Type B pancreatic cell (in vitro differentiated cells): ENCODE results near the gene ITPR3. TPM values are rescaled to one million over a fixed set of nuclear protein-coding genes. Genes with fewer than 3 reads are reported as not detected.

Source experiments
- DNase-seq: peaks from one replicate; pipeline ENCODE4 v3.0.0; 2021; ENCODE audit warnings: mixed read lengths; ENCODE audit not compliant: unreplicated experiment; ENCODE audit errors: extremely low spot score
- H3K27ac Mint-ChIP-seq: 2 replicates; pipeline ENCODE4 v1.8.0; 2021; ENCODE audit warnings: mild to moderate bottlenecking, mixed read lengths
- H3K27me3 Mint-ChIP-seq: 2 replicates; pipeline ENCODE4 v1.8.0; 2021; ENCODE audit warnings: mixed read lengths
- H3K36me3 Mint-ChIP-seq: 2 replicates; pipeline ENCODE4 v1.8.0; 2021; ENCODE audit warnings: mixed read lengths
- H3K4me1 Mint-ChIP-seq: one replicate; pipeline ENCODE4 v1.8.0; 2021; ENCODE audit warnings: mixed read lengths; ENCODE audit not compliant: unreplicated experiment
- H3K4me3 Mint-ChIP-seq: 2 replicates; pipeline ENCODE4 v1.8.0; 2021; ENCODE audit warnings: mild to moderate bottlenecking, mixed read lengths
- H3K9me3 Mint-ChIP-seq: 2 replicates; pipeline ENCODE4 v1.8.0; 2021; ENCODE audit warnings: mixed read lengths
- long read RNA-seq: library from polyadenylated mRNA; unstranded; transcript quantifications from one replicate; pipeline ENCODE4 v2.0.0, GENCODE V29; 2020
- total RNA-seq: library from RNA; stranded (reverse); gene quantifications from 2 replicates; pipeline ENCODE4 v1.2.1, GENCODE V29; 2021; ENCODE audit warnings: low replicate concordance
- TF ChIP-seq, protein P1 (sequence below): fragments of 200-600 bp; sonication (generic); conservative IDR thresholded peaks from 2 replicates; pipeline ENCODE4 v1.5.0; 2021; ENCODE audit warnings: antibody characterized with exemption, mild to moderate bottlenecking

The ITPR3 gene
- total RNA-seq = 24.6 and 56.1 TPM in 2 replicates
- long read RNA-seq, partial matches to known transcripts = 26 of 27 reads
- long read RNA-seq, other reads (novel, unspliced or antisense) = 1 of 27 reads

DNA sequence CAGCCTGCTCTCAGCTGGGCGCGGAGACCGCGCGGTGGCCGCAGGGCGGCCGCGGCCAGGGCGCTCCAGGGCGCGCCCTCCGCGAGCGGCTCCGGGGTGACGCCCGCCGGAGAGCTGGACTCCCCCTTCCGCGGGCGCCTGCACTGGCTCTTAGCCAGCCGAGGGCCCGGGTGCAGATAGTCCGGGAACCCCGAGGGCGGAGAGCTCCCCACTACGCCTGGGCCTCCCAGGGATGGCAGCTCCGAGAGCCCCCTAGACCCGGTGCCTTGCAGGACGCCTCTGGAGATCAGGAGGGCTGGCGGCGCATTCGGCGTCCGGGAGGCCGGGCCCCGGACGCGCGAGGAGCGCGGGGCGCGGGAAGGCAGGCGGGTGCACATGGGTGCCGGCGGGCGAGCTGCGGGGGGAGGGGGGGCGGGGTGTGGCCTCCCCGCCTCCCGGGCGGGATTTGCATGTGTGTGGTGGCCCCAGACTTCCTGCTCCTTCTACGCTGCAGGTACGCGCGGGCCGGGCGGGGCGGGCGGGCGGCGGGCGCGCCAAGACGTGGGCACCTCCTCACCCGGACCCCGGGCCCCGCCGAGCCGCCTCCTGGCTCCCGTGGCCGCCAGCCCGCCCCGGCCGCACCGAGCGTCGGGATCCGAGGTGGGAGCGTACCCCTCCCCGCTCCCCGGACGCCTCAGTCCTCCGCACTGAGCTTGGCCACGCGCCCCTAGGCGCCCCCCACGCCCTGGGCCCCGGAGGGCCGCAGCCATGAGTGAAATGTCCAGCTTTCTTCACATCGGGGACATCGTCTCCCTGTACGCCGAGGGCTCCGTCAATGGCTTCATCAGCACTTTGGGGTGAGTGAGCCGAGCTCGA lies at the start of gene ITPR3:
TSS of gene ITPR3 (plus strand) at position 467 of the 855 bp plus-strand sequence. CDS start at position 748, 281 bp downstream.
- Mint-ChIP-seq H3K4me1 (peaks cover 30% of the 10 kb centered on the region), H3K27ac (peak within 1 kb of the TSS; percentile 89), H3K27me3 (peaks cover 46% of the 10 kb centered on the region), H3K4me3 (peak within 1 kb of the TSS; percentile 93), H3K9me3 (no peaks in the 10 kb centered on the region), H3K36me3 (no peaks in the 10 kb centered on the region)
- TF ChIP-seq, protein P1, sequence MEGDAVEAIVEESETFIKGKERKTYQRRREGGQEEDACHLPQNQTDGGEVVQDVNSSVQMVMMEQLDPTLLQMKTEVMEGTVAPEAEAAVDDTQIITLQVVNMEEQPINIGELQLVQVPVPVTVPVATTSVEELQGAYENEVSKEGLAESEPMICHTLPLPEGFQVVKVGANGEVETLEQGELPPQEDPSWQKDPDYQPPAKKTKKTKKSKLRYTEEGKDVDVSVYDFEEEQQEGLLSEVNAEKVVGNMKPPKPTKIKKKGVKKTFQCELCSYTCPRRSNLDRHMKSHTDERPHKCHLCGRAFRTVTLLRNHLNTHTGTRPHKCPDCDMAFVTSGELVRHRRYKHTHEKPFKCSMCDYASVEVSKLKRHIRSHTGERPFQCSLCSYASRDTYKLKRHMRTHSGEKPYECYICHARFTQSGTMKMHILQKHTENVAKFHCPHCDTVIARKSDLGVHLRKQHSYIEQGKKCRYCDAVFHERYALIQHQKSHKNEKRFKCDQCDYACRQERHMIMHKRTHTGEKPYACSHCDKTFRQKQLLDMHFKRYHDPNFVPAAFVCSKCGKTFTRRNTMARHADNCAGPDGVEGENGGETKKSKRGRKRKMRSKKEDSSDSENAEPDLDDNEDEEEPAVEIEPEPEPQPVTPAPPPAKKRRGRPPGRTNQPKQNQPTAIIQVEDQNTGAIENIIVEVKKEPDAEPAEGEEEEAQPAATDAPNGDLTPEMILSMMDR = no peak
- no peak for DNase-seq

DNA sequence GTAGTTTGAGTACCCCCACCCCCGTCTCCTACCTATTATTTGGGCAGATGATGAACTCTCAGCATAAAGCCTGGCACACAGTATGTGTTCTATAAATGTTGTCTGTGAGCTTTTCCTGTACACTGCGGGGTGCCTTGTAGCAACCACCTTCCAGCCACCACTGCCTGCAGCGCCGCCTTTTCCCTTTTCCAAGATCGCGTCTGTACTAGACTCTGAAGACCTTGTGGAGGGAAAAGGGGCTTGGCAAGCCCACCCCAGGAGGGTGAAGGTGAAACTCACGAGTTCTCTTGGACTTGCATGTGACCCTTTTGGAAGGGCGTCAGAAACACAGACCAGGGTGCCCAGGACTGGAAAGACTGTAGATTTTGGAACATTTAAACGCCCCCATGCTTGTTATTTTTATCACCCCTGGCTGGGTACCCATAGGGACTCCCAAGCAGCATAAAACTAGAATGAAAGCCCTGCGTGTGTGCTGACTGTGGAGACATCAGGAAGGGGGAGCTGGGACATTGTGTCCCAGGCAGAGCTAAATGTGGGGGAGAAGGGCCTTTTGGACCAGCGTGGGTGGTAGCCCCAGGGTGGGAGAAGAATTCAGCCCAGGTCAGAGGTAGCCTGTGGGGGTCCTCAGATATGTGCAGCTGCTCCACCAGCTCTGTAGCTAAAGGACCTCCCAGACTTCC lies 49.3 kb upstream of the ITPR3 start:
- peak overlapping the region; percentile 97 for H3K4me3 Mint-ChIP-seq
- DNase-seq = no peak
- peaks cover 3% of the 10 kb centered on the region for H3K36me3 Mint-ChIP-seq
- H3K4me1 Mint-ChIP-seq = peaks cover 17% of the 10 kb centered on the region
- peak overlapping the region; percentile 100 for H3K27ac Mint-ChIP-seq
- no peaks in the 10 kb centered on the region for H3K9me3 Mint-ChIP-seq
- H3K27me3 Mint-ChIP-seq = no peaks in the 10 kb centered on the region
- TF ChIP-seq, protein P1 = no peak

DNA sequence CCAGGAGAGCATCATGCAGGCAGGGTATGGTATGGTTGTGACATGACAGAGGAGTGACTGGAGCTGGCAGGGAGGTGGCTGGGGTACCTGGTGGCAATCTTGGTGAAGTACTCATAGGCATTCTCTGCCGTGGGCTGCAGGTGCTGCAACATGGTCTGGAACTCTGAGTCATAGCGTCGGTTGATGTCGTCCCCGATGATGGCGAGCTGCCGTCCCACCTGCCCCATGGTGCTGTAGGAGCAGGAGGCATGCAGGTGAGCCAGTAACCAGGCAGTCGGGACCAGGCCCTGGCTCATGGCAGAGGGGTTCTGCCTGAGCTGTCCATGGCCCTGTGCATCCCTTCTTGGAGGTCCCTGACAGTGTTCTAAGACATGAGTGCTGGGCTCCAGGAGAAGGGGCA lies 45.9 kb upstream of the ITPR3 start:
- no peak for DNase-seq
- Mint-ChIP-seq H3K27me3 (no peaks in the 10 kb centered on the region), H3K27ac (no peak overlapping the region), H3K4me3 (no peak overlapping the region), H3K4me1 (peaks cover 30% of the 10 kb centered on the region), H3K36me3 (peaks cover 3% of the 10 kb centered on the region), H3K9me3 (no peaks in the 10 kb centered on the region)
- TF ChIP-seq, protein P1 = no peak

DNA sequence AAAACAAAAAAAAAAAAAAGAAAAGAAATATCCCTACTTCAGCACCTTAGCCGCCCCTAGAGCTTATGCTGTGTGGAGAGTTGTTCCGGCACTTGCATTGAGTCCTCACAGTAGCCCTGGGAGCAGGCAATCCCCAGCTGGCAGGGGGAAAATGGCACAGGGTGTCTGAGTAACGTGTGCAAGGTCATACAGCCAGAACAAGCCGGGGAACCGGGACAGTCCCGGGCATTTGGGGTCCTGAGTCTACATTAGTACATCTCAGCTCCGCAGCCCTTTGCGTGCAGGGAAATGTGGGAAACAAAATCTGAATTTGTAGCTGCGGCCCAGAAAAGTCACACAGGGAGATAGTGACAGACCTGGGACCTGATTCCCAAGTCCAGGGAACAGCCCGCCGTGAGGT lies 44.5 kb upstream of the ITPR3 start:
- Mint-ChIP-seq H3K36me3 (no peaks in the 10 kb centered on the region), H3K4me1 (peaks cover 20% of the 10 kb centered on the region), H3K9me3 (no peaks in the 10 kb centered on the region), H3K27me3 (no peaks in the 10 kb centered on the region), H3K27ac (no peak overlapping the region), H3K4me3 (peak overlapping the region; percentile 45)
- TF ChIP-seq, protein P1 = no peak
- no peak for DNase-seq

DNA sequence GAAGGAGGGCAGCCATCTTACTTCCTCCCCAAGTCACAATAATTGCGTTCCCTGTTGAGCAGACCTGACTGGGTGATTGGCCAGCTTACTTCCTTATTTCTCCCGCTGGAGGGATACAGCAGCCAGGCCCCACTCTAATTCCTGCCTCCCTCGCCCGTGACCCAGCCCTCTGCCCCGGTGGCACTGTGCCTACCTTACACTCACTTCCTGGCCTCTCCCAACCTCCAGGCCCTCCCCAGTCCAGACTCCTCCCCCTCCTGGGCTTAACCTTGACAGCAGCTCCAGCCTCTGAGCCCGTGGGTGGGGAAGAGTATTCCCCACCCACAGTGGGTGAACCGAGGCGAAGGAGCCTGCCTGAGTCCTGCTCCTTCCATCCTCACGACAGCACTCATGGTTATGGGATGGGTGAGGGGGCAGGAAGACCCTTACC lies 44.0 kb upstream of the ITPR3 start:
- Mint-ChIP-seq H3K4me1 (peaks cover 16% of the 10 kb centered on the region), H3K27ac (no peak overlapping the region), H3K27me3 (no peaks in the 10 kb centered on the region), H3K9me3 (no peaks in the 10 kb centered on the region), H3K4me3 (no peak overlapping the region), H3K36me3 (no peaks in the 10 kb centered on the region)
- no peak for DNase-seq
- TF ChIP-seq, protein P1 = no peak
